ENCODE measurements around the gene NTNG2.

GRCh38 chr9:132167192-132167591 is 5.3 kb downstream of the NTNG2 start:
- TF ChIP-seq CTCF (conservative IDR thresholded peaks at IDR 0.05 in 1 of 2, IDR thresholded peaks at IDR 0.05 in 1 of 2; ENCODE audit: extremely low read depth in 1 of 2, insufficient read depth in 1 of 2, low read depth in 1 of 2, low read length in 2 of 2) (no peak), EZH2 (IDR thresholded peaks at IDR 0.05; ENCODE audit: borderline replicate concordance, low read length) (no peak)
